Activated CD8-positive, alpha-beta T cell treated with anti-CD3 and anti-CD28 coated beads for 36 hours (primary cell): ENCODE data around the gene MRPL10. TPM values are rescaled to one million over a fixed set of nuclear protein-coding genes. Genes with fewer than 3 reads are reported as not detected.

Source experiments
- ATAC-seq: fragments of 200-7000 bp; cut with Tn5 transposase; one replicate; pipeline ENCODE4 v1.10.0; 2021; ENCODE audit warnings: mild to moderate bottlenecking, moderate library complexity
- CTCF ChIA-PET: fragments of 350-600 bp; sonication (Branson Sonifier 250); formaldehyde crosslinking; loops from one replicate; lab custom pipeline; 2021; ENCODE audit warnings: antibody characterized with exemption; lab: Charles Lee
- POLR2A ChIA-PET: fragments of 350-600 bp; sonication (Branson Sonifier 250); formaldehyde crosslinking; loops from one replicate; lab custom pipeline; 2021; ENCODE audit warnings: antibody characterized with exemption; lab: Charles Lee
- DNase-seq: peaks from one replicate; pipeline ENCODE4 v3.0.0-alpha.2; 2020
- H3K27ac Mint-ChIP-seq: one replicate; pipeline ENCODE4 v1.8.0; 2021; ENCODE audit warnings: mild to moderate bottlenecking, mixed read lengths
- H3K27me3 Mint-ChIP-seq: one replicate; pipeline ENCODE4 v1.8.0; 2021; ENCODE audit warnings: mixed read lengths
- H3K36me3 Mint-ChIP-seq: one replicate; pipeline ENCODE4 v1.8.0; 2021; ENCODE audit warnings: low read depth, mixed read lengths
- H3K4me1 Mint-ChIP-seq: one replicate; pipeline ENCODE4 v1.8.0; 2021; ENCODE audit warnings: low read depth, mixed read lengths
- H3K4me3 Mint-ChIP-seq: one replicate; pipeline ENCODE4 v1.8.0; 2021; ENCODE audit warnings: mild to moderate bottlenecking, moderate library complexity, mixed read lengths
- H3K9me3 Mint-ChIP-seq: one replicate; pipeline ENCODE4 v1.8.0; 2021; ENCODE audit warnings: mixed read lengths
- CTCF ChIP-seq: fragments of 200-600 bp; IDR thresholded peaks from one replicate; pipeline ENCODE4 v1.8.0; 2022; ENCODE audit warnings: antibody characterized with exemption, mild to moderate bottlenecking
- intact Hi-C: fragments of 100-400 bp; cut with micrococcal nuclease; formaldehyde crosslinking; loops from one replicate; pipeline ENCODE4 v1.10.0; 2022
- total RNA-seq, 2 experiments: library from RNA; stranded (reverse); gene quantifications; one replicate each; pipeline ENCODE4 v1.2.3, GENCODE V29; 2021

The MRPL10 gene
- total RNA-seq, 2 experiments from 2014 or later, result 66.5 to 67.0 TPM

GRCh38 chr17:47872019-47872650 is 40.8 kb upstream of the MRPL10 start:
- Mint-ChIP-seq H3K4me1 (no peaks in the 10 kb centered on the region), H3K9me3 (no peaks in the 10 kb centered on the region), H3K27ac (no peak overlapping the region), H3K27me3 (peaks cover 37% of the 10 kb centered on the region), H3K36me3 (no peaks in the 10 kb centered on the region), H3K4me3 (no peak overlapping the region)
- POLR2A ChIA-PET, result interaction anchor here (0.7 to 1.2 kb wide), 5 partner anchors 10 to 23 kb away, joined by 3 to 4 read pairs (median 3); no protein-coding TSS in a partner anchor
- CTCF ChIA-PET, result interaction anchor here (0.7 to 2.8 kb wide), 6 partner anchors 11 to 31 kb away, joined by 3 to 18 read pairs (median 4); partner anchors contain the start of gene SCRN2
- DNase-seq, result no peak
- ATAC-seq, result no peak
- TF ChIP-seq CTCF, result no peak
- intact Hi-C loops, result no loop called here

GRCh38 chr17:47871048-47871447 is 39.7 kb upstream of the MRPL10 start:
- Mint-ChIP-seq H3K4me3 (no peak overlapping the region), H3K36me3 (no peaks in the 10 kb centered on the region), H3K27ac (no peak overlapping the region), H3K9me3 (no peaks in the 10 kb centered on the region), H3K27me3 (peaks cover 36% of the 10 kb centered on the region), H3K4me1 (no peaks in the 10 kb centered on the region)
- intact Hi-C loops, result no loop called here
- ChIA-PET POLR2A (interaction anchor here (0.8 to 1.2 kb wide), 2 partner anchors 24 to 25 kb away, joined by 3 to 4 read pairs; no protein-coding TSS in a partner anchor), CTCF (interaction anchor here (1.7 to 2.8 kb wide), 2 partner anchors 19 to 30 kb away, joined by 3 to 18 read pairs; partner anchors contain the start of gene SCRN2)
- no peak for ATAC-seq
- no peak for DNase-seq
- TF ChIP-seq CTCF, result no peak

- CTCF ChIA-PET, result interaction anchor here (0.8 to 2.8 kb wide), 3 partner anchors 20 to 92 kb away, joined by 3 to 18 read pairs (median 3); no protein-coding TSS in a partner anchor
- H3K27ac Mint-ChIP-seq, result no peak overlapping the region
- POLR2A ChIA-PET, result interaction anchor here (0.8 kb wide), 1 partner anchor 26 kb away, joined by 3 read pairs; no protein-coding TSS in a partner anchor
- H3K4me1 Mint-ChIP-seq, result peaks cover under 1% of the 10 kb centered on the region
- TF ChIP-seq CTCF, result no peak
- no peak for ATAC-seq
- H3K9me3 Mint-ChIP-seq, result no peaks in the 10 kb centered on the region
- DNase-seq, result no peak
- H3K36me3 Mint-ChIP-seq, result no peaks in the 10 kb centered on the region
- intact Hi-C loops, result no loop called here
- H3K27me3 Mint-ChIP-seq, result peaks cover 28% of the 10 kb centered on the region
- no peak overlapping the region for H3K4me3 Mint-ChIP-seq
These were observed 38.7 kb upstream of the MRPL10 start for GRCh38 chr17:47870056-47870455.

GRCh38 chr17:47869114-47869513 is 37.8 kb upstream of the MRPL10 start:
- Mint-ChIP-seq H3K9me3 (no peaks in the 10 kb centered on the region), H3K36me3 (no peaks in the 10 kb centered on the region), H3K27ac (no peak overlapping the region), H3K4me1 (peaks cover 6% of the 10 kb centered on the region), H3K4me3 (no peak overlapping the region), H3K27me3 (peaks cover 27% of the 10 kb centered on the region)
- DNase-seq, result no peak
- intact Hi-C loops, result no loop called here
- no peak for TF ChIP-seq CTCF
- no peak for ATAC-seq
- ChIA-PET POLR2A (interaction anchor here (0.8 kb wide), 1 partner anchor 16 kb away, joined by 3 read pairs; no protein-coding TSS in a partner anchor), CTCF (interaction anchor here (0.7 kb wide), 1 partner anchor 21 kb away, joined by 3 read pairs; no protein-coding TSS in a partner anchor)
